GM19467 (cell line): Measurements from ENCODE around the gene MCCD1.

Experiments used
- ATAC-seq: cut with Tn5 transposase; IDR thresholded peaks from one replicate; pipeline ENCODE4 v1.9.1; 2021; ENCODE audit warnings: mild to moderate bottlenecking, moderate library complexity; ENCODE audit not compliant: unreplicated experiment

Gene MCCD1

GRCh38 chr6:31510007-31510406 lies 18.8 kb upstream of the MCCD1 start:
- ATAC-seq: no peak

DNA sequence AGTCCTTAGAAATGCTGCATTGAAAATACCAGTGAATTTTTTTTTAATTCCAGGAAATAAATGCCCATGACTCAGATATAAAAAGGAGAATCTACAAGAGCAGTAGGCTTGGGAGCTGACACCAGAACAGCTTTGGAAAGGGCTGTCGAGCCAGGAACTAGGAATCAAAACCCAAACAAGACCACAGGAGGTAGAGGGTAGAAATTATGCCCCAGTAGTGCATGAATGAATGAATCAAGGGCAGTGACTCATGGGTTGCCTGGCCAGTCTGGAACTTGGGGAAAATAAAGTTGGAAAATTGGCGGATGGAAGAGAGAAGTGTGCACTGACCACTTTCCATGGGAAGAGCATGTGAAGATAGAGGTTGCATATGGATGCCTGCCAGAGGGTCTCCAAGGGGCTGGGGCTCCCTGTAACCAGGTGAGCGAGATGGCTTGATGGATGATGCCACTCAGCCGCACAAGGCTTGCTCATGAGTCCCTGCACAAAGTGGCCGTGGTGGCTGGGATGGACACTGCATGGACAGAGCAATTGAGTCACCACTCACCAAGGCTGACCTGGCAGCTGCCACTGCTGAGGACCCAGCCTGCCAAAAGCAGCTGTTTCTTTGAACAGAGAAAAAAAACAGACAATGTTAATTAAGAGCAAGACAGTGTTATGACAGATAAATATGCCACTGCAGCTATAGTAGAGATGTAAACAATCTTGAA lies 15.2 kb upstream of the MCCD1 start:
- no peak for ATAC-seq

GRCh38 chr6:31521835-31522234 lies 6.9 kb upstream of the MCCD1 start:
- no peak for ATAC-seq

DNA sequence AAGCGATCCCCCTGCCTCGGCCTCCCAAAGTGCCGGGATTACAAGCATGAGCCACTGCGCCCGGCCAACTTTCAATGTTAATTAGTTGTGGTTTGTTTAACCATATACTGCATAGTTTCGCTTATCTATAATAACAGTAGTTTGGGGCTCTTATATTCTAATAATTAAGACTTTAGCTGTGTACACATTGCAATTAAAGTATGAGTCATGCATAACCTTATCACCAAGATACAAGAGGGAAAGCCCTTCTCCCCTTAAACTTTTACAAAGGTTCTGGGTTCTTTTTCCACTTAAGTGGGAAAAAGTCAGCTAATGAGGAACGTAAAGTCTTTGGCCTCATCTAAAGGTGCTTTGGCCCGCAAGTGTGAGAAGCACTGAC lies 3.2 kb upstream of the MCCD1 start:
- no peak for ATAC-seq

DNA sequence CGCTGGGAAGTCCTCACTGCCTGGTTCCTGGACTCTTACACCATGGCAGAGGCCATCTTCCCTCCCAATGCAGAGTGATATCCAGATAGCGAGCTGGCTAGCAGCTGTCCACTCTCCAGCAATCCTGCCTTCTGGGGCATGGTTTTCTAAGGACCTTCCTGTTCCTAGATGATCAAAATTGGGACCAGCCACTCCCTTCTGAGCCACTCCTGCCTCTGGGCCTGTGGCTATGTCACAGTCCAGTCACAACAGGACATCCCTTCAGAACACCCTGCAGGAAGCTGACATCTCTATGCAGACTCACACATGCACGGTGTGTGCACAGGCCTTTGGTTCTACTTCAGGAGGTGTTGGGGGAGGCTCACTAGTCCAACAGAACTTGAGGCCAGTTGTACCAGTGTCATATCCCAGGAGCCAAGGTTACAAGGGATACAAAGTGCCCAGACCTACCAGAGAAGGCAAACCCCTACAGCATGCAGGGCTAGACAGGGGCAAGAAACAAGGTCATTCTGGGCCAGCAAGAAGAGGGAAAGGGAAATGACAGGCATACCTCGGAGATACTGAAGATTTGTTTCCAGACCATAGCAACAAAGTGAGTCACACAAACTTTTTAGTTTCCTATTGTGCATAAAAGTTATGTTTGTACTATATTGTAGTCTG lies 2.7 kb upstream of the MCCD1 start:
- ATAC-seq: no peak

DNA sequence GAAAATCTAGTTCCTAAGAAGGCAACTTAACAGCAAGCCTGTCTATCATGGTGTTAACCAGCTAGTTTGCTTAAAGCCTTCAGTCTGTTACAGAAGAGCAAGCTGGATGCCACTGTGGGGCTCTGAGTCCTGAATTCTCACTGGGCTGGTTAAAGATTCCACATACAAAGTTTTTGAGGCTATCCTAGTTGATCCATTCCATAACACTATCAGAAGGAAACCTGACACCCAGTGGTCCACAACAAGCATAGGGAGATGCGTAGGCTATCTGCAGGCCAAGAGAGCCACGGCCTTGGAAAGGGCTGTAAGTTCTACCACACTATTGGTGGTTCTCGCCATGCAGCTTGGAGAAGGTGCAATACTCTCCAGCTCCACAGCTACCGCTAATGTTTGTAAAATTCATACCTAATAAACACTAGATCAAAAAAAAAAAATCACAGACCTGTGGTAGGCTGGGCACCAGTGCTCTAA lies 420 bp upstream of the MCCD1 start:
- ATAC-seq: no peak

- no peak for ATAC-seq
Observed at GRCh38 chr6:31529329-31530150, 778 bp downstream of the MCCD1 start.

- no peak for ATAC-seq
Observed at GRCh38 chr6:31530659-31531058, 1.9 kb downstream of the MCCD1 start.

- ATAC-seq: no peak
Observed at GRCh38 chr6:31531162-31531561, 2.4 kb downstream of the MCCD1 start.

DNA sequence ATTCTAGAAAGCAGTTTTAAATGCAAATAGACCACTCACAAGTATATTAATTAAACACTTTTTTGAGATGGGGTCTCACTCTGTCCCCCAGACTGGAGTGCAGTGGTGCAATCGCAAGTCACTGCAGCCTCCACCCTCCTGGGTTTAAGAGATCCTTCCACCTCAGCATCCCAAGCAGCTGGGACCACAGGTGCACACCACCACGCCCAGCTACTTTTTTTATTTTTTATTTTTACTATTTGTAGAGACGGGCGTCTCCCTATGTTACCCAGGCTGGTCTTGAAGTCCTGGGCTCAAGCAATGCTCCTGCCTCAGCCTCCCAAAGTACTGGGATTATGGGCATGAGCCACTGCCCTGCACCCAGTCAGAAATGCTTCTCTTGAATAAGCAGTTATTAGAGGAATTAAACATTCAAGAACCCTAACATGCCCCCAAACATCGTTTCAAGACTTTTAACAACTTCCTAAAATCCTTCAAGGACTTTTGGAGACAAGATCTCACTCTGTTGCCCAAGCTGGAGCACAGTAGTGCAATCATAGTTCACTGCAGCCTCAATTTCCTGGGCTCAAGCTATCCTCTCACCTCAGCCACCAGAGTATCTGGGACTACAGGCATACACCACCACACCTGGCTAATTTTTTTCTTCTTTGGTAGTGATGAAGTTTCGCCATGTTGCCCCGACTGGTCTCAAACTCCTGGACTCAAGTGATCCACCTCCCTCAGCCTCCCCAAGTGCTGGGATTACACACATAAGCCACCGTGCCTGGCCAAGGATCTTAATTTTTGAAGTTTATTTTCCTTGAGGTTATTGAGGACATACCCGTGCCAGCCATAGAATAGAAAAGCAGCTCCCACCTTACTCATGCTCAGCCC lies 3.2 kb downstream of the MCCD1 start:
- ATAC-seq: no peak

DNA sequence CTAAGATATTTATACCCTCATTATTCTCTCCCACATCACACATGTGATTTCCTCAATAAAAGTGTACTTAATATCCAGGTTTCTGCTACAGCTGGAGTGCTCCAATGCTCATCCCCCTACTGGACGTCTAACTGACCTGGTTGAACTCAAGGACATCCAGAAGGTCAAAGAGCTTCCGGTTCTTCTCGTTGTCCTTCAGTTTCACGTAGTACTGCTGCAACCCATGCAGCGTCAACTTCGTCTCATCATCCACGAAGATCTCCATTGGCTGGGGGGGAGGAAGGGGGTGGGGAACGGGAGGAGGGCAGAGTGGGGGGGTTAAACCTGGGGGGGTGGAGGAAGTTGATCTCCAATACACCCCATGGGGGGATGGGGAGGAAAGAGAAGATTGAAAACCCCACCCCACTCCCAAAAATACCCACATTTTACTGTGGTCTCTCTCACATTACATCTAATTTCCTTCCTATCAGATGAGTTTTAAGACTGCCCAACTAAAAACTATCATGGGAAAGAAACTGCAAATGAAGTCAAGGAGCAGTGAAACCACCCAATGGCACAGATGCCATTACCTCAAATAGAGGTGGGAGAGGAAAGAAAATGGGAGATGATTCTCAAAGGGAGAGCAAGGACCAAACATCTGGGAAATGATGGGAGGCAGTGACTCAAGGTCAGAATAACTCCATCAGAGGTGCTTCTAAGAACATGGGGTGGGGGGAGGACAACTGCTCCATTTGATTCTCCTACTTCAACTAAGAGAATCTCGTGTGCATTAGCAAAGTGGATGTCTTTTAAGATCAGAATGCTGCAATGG lies 4.1 kb downstream of the MCCD1 start:
- ATAC-seq: no peak

GRCh38 chr6:31533455-31533841 lies 4.7 kb downstream of the MCCD1 start:
- ATAC-seq: no peak

- ATAC-seq: no peak
Observed at GRCh38 chr6:31534011-31534410, 5.2 kb downstream of the MCCD1 start.

- no peak for ATAC-seq
Observed at GRCh38 chr6:31534521-31535040, 5.8 kb downstream of the MCCD1 start.

DNA sequence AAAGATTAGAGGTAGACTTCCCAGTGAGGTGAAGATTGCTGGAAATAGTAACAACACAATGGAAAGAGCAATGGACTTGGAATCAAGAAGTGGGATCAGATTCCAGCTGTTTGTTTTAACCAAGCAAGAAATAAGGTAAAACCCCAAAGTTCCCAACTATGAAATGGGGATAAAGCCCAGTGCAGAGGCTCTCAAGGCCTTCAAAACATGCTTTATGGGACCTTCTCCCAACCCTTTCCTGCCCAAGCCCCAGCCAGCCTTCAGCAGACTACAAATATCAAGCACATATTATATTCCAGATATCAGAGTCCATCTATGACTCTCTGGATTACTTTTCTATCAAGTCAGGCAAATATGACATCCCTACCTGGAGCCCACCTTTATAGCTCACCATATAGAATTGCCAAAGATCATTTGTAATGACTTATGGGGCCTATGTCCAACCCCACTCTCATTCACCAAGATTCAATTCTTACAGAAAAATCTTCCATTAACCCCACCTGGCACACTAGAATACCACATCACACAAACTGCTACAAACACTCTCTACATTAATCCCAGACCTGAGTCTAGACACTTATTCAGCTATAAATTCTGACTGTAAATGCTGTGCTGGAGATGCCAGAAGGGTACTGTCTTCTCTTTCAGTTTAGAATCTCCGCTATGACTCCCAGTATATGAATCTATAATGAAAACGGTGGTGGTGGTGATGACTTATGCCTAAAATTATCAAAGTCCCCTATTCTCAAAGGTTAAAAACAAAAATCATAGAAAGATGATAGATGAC lies 7.0 kb downstream of the MCCD1 start:
- ATAC-seq: no peak

GRCh38 chr6:31538805-31539400 lies 10.1 kb downstream of the MCCD1 start:
- ATAC-seq: no peak

- ATAC-seq: no peak
Observed at GRCh38 chr6:31540640-31541039, 11.9 kb downstream of the MCCD1 start.

DNA sequence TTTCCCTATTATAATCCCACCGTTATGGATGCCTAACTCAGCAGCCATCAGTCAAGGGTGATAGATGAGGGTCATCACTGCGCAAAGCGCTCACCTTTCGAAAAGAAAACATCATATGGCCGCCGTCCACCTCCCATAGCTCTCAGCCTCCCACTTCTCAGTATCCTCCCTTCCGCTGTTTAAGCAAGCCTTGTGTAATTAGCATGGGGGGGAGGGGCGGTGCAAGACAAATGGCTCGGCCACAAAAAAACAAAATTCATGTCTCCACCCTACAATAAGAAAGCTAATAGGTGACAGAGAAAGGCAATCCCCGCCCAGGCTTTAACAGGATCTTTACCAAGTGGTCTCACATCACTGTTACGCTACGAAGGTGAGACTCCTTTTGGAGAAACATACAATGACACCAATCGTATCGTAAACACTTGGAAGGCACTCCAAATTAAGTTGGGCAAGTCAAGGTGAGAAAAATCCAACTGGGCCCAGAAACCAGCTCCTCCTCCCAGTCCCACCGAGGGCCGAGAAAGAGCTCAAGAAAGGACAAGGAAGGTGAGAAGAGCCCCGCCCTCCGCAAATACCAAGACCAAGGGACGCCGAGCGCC lies 12.4 kb downstream of the MCCD1 start:
- ATAC-seq: peak; percentile 4
